IMR-90 (cell line): Measurements from ENCODE around the gene NCKIPSD. TPM values are rescaled to one million over a fixed set of nuclear protein-coding genes. Genes with fewer than 3 reads are reported as not detected.

Source experiments
- ATAC-seq: fragments of 200-7000 bp; cut with Tn5 transposase; 2 replicates; pipeline ENCODE4 v1.9.1; 2020; ENCODE audit warnings: low read depth, mild to moderate bottlenecking, moderate library complexity
- BruUV-seq: library from RNA; stranded (reverse); fragments of 400-500 nt; replicated peaks from 2 replicates; lab custom pipeline; 2021; lab: Mats Ljungman, UMichigan
- CTCF ChIA-PET: fragments of 300-600 bp; formaldehyde crosslinking; extraction: SDS; loops from one replicate; lab custom pipeline; 2021; ENCODE audit warnings: antibody characterized with exemption; lab: Yijun Ruan, JAX
- POLR2A ChIA-PET: fragments of 300-600 bp; sonication (Branson Sonifier 250); formaldehyde crosslinking; loops from one replicate; lab custom pipeline; 2022; ENCODE audit warnings: antibody characterized with exemption; ENCODE audit not compliant: unreplicated experiment; lab: Charles Lee
- DNase-seq: peaks from one replicate; pipeline ENCODE4 v3.0.0; 2013
- H2AFZ ChIP-seq: replicated peaks from 2 replicates; pipeline ENCODE3; 2013; ENCODE audit warnings: low read length, mild to moderate bottlenecking; ENCODE audit not compliant: poor library complexity
- H2AK5ac ChIP-seq: 2 replicates; pipeline ENCODE4 v1.6.1; 2013; ENCODE audit warnings: low read depth, low read length, inconsistent platforms
- H2AK9ac ChIP-seq: replicated peaks from 2 replicates; pipeline ENCODE3; 2013; ENCODE audit warnings: mild to moderate bottlenecking, low read depth, low read length, moderate library complexity; ENCODE audit not compliant: poor library complexity
- H2BK120ac ChIP-seq: 2 replicates; pipeline ENCODE4 v1.6.1; 2013; ENCODE audit warnings: low read depth, low read length, inconsistent platforms
- H2BK15ac ChIP-seq: 3 replicates; pipeline ENCODE4 v1.6.1; 2013; ENCODE audit warnings: low read depth, low read length, inconsistent platforms
- H2BK20ac ChIP-seq: 2 replicates; pipeline ENCODE4 v1.6.1; 2013; ENCODE audit warnings: low read depth, mild to moderate bottlenecking, inconsistent platforms, low read length, moderate library complexity
- H2BK5ac ChIP-seq: 2 replicates; pipeline ENCODE4 v1.6.1; 2013; ENCODE audit warnings: mild to moderate bottlenecking, low read depth, low read length, inconsistent platforms; ENCODE audit not compliant: poor library complexity, severe bottlenecking
- H3K14ac ChIP-seq: replicated peaks from 2 replicates; pipeline ENCODE4 v1.6.1; 2013; ENCODE audit warnings: low read depth, low read length, inconsistent platforms
- H3K18ac ChIP-seq: 2 replicates; pipeline ENCODE4 v1.6.1; 2013; ENCODE audit warnings: low read depth, low read length, control low read depth
- H3K23ac ChIP-seq: 2 replicates; pipeline ENCODE4 v1.6.1; 2013; ENCODE audit warnings: low read depth, low read length, inconsistent platforms
- H3K27ac ChIP-seq: 2 replicates; pipeline ENCODE4 v1.5.1; 2013; ENCODE audit warnings: mild to moderate bottlenecking, control low read depth, low read length; ENCODE audit not compliant: insufficient read depth
- H3K27me3 ChIP-seq: 2 replicates; pipeline ENCODE4 v1.6.1; 2013; ENCODE audit warnings: low read length; ENCODE audit not compliant: control insufficient read depth, insufficient read depth
- H3K36me3 ChIP-seq: 2 replicates; pipeline ENCODE4 v1.6.1; 2013; ENCODE audit warnings: low read length, mixed read lengths; ENCODE audit not compliant: control insufficient read depth, insufficient read depth
- H3K4ac ChIP-seq: 2 replicates; pipeline ENCODE4 v1.6.1; 2013; ENCODE audit warnings: low read depth, low read length, inconsistent platforms
- H3K4me1 ChIP-seq: 2 replicates; pipeline ENCODE4 v1.6.1; 2013; ENCODE audit warnings: low read length, mixed read lengths; ENCODE audit not compliant: control insufficient read depth, insufficient read depth
- H3K4me2 ChIP-seq: 2 replicates; pipeline ENCODE4 v1.6.1; 2013; ENCODE audit warnings: low read depth, mild to moderate bottlenecking, control low read depth, low read length, moderate library complexity
- H3K4me3 ChIP-seq: 2 replicates; pipeline ENCODE4 v1.5.1; 2013; ENCODE audit warnings: low read depth, mild to moderate bottlenecking, control low read depth, low read length, moderate library complexity; ENCODE audit not compliant: insufficient read depth
- H3K56ac ChIP-seq: 2 replicates; pipeline ENCODE4 v1.6.1; 2013; ENCODE audit warnings: low read length, inconsistent platforms; ENCODE audit not compliant: insufficient read depth; ENCODE audit errors: extremely low read depth
- H3K79me1 ChIP-seq, 2 experiments: 2 replicates each; pipeline ENCODE4 v1.6.1; 2013; ENCODE audit warnings: low read length in 2 of 2, inconsistent platforms in 1 of 2, low read depth in 1 of 2
- H3K9ac ChIP-seq: 2 replicates; pipeline ENCODE4 v1.6.1; 2013; ENCODE audit warnings: low read depth, low read length, control low read depth
- H3K9me1 ChIP-seq: 2 replicates; pipeline ENCODE4 v1.6.1; 2013; ENCODE audit warnings: low read length, inconsistent platforms; ENCODE audit not compliant: insufficient read depth
- H3K9me3 ChIP-seq: 2 replicates; pipeline ENCODE4 v1.6.1; 2013; ENCODE audit warnings: low read length; ENCODE audit not compliant: control insufficient read depth, insufficient read depth
- H4K20me1 ChIP-seq: 2 replicates; pipeline ENCODE4 v1.6.1; 2013; ENCODE audit warnings: low read length, inconsistent platforms; ENCODE audit not compliant: insufficient read depth
- H4K5ac ChIP-seq: 2 replicates; pipeline ENCODE4 v1.6.1; 2013; ENCODE audit warnings: mild to moderate bottlenecking, low read depth, low read length, control low read depth
- H4K8ac ChIP-seq, 2 experiments: 2 replicates each; pipeline ENCODE4 v1.6.1; 2013; ENCODE audit warnings: low read depth in 2 of 2, low read length in 2 of 2, control low read depth in 1 of 2, inconsistent platforms in 1 of 2
- H4K91ac ChIP-seq: 2 replicates; pipeline ENCODE4 v1.6.1; 2013; ENCODE audit warnings: low read depth, low read length, inconsistent platforms; ENCODE audit not compliant: insufficient read depth
- BHLHE40 ChIP-seq: fragments of 150-350 bp; IDR thresholded peaks from 2 replicates; pipeline ENCODE4 v1.6.1; 2016; ENCODE audit warnings: mild to moderate bottlenecking, low read depth, low read length
- CEBPB ChIP-seq: IDR thresholded peaks from 2 replicates; pipeline ENCODE4 v1.6.1; 2012; ENCODE audit warnings: low read depth, low read length, improper control_type of control experiment
- CHD1 ChIP-seq: IDR thresholded peaks from 2 replicates; pipeline ENCODE4 v1.6.1; 2012; ENCODE audit warnings: low read depth, low read length, improper control_type of control experiment
- FOS ChIP-seq: fragments of 150-350 bp; IDR thresholded peaks from 2 replicates; pipeline ENCODE4 v1.6.1; 2016; ENCODE audit warnings: low read depth, low read length
- MAFK ChIP-seq: IDR thresholded peaks from 2 replicates; pipeline ENCODE4 v1.6.1; 2012; ENCODE audit warnings: low read depth, low read length, improper control_type of control experiment
- MAZ ChIP-seq: IDR thresholded peaks from 2 replicates; pipeline ENCODE4 v1.6.1; 2012; ENCODE audit warnings: low read depth, mild to moderate bottlenecking, low read length, improper control_type of control experiment, moderate library complexity, borderline replicate concordance
- MXI1 ChIP-seq: IDR thresholded peaks from 2 replicates; pipeline ENCODE4 v1.6.1; 2012; ENCODE audit warnings: low read depth, mild to moderate bottlenecking, low read length, moderate library complexity, borderline replicate concordance
- NFE2L2 ChIP-seq: fragments of 150-350 bp; IDR thresholded peaks from 2 replicates; pipeline ENCODE4 v1.6.1; 2016; ENCODE audit warnings: low read depth, mild to moderate bottlenecking, low read length
- POLR2A ChIP-seq: IDR thresholded peaks from 2 replicates; pipeline ENCODE4 v1.6.1; 2012; ENCODE audit warnings: mild to moderate bottlenecking, low read depth, low read length
- RAD21 ChIP-seq: IDR thresholded peaks from 2 replicates; pipeline ENCODE4 v1.6.1; 2012; ENCODE audit warnings: low read length, improper control_type of control experiment
- RCOR1 ChIP-seq: IDR thresholded peaks from 2 replicates; pipeline ENCODE4 v1.6.1; 2012; ENCODE audit warnings: mild to moderate bottlenecking, low read length, improper control_type of control experiment; ENCODE audit not compliant: insufficient replicate concordance
- RFX5 ChIP-seq: IDR thresholded peaks from 2 replicates; pipeline ENCODE4 v1.8.0; 2012; ENCODE audit warnings: low read depth, mild to moderate bottlenecking, low read length, moderate library complexity
- SMC3 ChIP-seq: fragments of 150-350 bp; IDR thresholded peaks from 2 replicates; pipeline ENCODE4 v1.6.1; 2016; ENCODE audit warnings: low read depth, mild to moderate bottlenecking, antibody characterized with exemption, low read length, moderate library complexity
- WGBS, 2 experiments: methylation state at CpG; one replicate each; pipeline versions ENCODE4 v1.1.5 to v1.1.7; 2013; ENCODE audit warnings: missing lambda C conversion rate in 2 of 2; ENCODE audit not compliant: insufficient read length in 1 of 2; ENCODE audit errors: extremely low coverage in 2 of 2; 5-methylcytosine and 5-hydroxymethylcytosine counted together
- dilution Hi-C: fragments of 300-500 bp; cut with HindIII; formaldehyde crosslinking; loops from one replicate; pipeline ENCODE4 v1.14.3; 2018; ENCODE audit warnings: low sequenced_read_pairs; ENCODE audit not compliant: unreplicated experiment
- in situ Hi-C: fragments of 300-500 bp; cut with MboI; formaldehyde crosslinking; loops from 3 replicates; pipeline ENCODE4 v1.14.3; 2019; ENCODE audit warnings: low sequenced_read_pairs, inconsistent platforms, mixed read lengths
- intact Hi-C: fragments of 100-400 bp; cut with micrococcal nuclease; formaldehyde crosslinking; loops from 2 replicates; pipeline ENCODE4 v1.10.0; 2022
- polyA plus RNA-seq, 3 experiments: library from polyadenylated mRNA; depleted of rRNA; stranded (reverse); fragments of >200 nt; gene quantifications; 2 replicates each; pipeline ENCODE4 v1.2.3, GENCODE V29; 2012; ENCODE audit warnings: low replicate concordance in 1 of 3
- total RNA-seq: library from RNA; depleted of rRNA; stranded (reverse); fragments of >200 nt; gene quantifications from 2 replicates; pipeline ENCODE4 v1.2.3, GENCODE V29; 2012
- TF ChIP-seq, protein P1 (sequence below): fragments of 150-350 bp; IDR thresholded peaks from 2 replicates; pipeline ENCODE4 v1.6.1; 2016; ENCODE audit warnings: low read depth, mild to moderate bottlenecking, low read length, moderate library complexity, borderline replicate concordance
- TF ChIP-seq, protein P2 (sequence below): conservative IDR thresholded peaks from 2 replicates; pipeline ENCODE4 v1.5.1; 2012; ENCODE audit warnings: mild to moderate bottlenecking, low read depth, low read length, improper control_type of control experiment
- TF ChIP-seq, protein P3 (sequence below): fragments of 150-350 bp; IDR thresholded peaks from 2 replicates; pipeline ENCODE4 v1.6.1; 2017; ENCODE audit warnings: mild to moderate bottlenecking, antibody characterized with exemption, low read length, low read depth

Gene NCKIPSD
- total and polyA plus RNA-seq, 2 of the 4 experiments (the other 2 are of a cell fraction): 21.0 to 38.3 TPM

DNA sequence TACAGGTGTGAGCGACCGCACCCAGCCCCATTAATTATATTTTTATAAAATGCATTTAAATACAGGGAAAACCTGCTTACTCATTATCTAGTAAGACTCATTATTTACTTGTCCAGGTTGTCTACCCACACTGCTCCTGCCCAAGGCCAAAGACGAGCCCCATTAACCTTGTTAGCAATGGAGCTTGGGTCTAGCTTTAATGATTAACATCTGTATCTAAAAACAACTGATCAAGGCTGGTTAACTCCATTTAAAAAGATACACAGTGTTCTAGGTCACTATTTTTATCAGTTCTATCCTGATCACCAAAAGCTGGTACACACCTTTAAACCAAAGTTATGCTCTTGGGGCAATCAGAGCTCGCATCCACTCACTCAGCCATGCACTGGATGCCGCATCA, 10.4 kb upstream of the NCKIPSD start:
- no peak overlapping the region for H3K4me2 ChIP-seq
- dilution Hi-C loops: no loop called here
- H4K20me1 ChIP-seq: peaks cover 85% of the 10 kb centered on the region

More for the DNA sequence above, 10.4 kb upstream of the NCKIPSD start:
- H2AFZ ChIP-seq: no peak overlapping the region
- no peak overlapping the region for H3K18ac ChIP-seq
- H2BK5ac ChIP-seq: no peak overlapping the region
- no peak overlapping the region for H4K91ac ChIP-seq
- H3K23ac ChIP-seq: no peak overlapping the region; the same call in 1 of the 2 replicates
- H3K4me3 ChIP-seq: no peak overlapping the region
- peaks cover 29% of the 10 kb centered on the region for H3K4me1 ChIP-seq
- TF ChIP-seq MAFK (no peak), CEBPB (no peak), SMC3 (no peak), RAD21 (no peak), BHLHE40 (no peak), MAZ (no peak), POLR2A (no peak), FOS (no peak), RFX5 (no peak), RCOR1 (no peak), CHD1 (no peak), MXI1 (no peak), NFE2L2 (no peak)
- TF ChIP-seq, protein P1, sequence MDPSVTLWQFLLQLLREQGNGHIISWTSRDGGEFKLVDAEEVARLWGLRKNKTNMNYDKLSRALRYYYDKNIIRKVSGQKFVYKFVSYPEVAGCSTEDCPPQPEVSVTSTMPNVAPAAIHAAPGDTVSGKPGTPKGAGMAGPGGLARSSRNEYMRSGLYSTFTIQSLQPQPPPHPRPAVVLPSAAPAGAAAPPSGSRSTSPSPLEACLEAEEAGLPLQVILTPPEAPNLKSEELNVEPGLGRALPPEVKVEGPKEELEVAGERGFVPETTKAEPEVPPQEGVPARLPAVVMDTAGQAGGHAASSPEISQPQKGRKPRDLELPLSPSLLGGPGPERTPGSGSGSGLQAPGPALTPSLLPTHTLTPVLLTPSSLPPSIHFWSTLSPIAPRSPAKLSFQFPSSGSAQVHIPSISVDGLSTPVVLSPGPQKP: no peak
- TF ChIP-seq, protein P2, sequence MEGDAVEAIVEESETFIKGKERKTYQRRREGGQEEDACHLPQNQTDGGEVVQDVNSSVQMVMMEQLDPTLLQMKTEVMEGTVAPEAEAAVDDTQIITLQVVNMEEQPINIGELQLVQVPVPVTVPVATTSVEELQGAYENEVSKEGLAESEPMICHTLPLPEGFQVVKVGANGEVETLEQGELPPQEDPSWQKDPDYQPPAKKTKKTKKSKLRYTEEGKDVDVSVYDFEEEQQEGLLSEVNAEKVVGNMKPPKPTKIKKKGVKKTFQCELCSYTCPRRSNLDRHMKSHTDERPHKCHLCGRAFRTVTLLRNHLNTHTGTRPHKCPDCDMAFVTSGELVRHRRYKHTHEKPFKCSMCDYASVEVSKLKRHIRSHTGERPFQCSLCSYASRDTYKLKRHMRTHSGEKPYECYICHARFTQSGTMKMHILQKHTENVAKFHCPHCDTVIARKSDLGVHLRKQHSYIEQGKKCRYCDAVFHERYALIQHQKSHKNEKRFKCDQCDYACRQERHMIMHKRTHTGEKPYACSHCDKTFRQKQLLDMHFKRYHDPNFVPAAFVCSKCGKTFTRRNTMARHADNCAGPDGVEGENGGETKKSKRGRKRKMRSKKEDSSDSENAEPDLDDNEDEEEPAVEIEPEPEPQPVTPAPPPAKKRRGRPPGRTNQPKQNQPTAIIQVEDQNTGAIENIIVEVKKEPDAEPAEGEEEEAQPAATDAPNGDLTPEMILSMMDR: no peak
- TF ChIP-seq, protein P3, sequence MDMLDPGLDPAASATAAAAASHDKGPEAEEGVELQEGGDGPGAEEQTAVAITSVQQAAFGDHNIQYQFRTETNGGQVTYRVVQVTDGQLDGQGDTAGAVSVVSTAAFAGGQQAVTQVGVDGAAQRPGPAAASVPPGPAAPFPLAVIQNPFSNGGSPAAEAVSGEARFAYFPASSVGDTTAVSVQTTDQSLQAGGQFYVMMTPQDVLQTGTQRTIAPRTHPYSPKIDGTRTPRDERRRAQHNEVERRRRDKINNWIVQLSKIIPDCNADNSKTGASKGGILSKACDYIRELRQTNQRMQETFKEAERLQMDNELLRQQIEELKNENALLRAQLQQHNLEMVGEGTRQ: no peak
- H3K27me3 ChIP-seq: no peaks in the 10 kb centered on the region
- no peak overlapping the region for H4K8ac ChIP-seq
- no peak overlapping the region for H2AK5ac ChIP-seq
- no peak overlapping the region for H2BK120ac ChIP-seq
- H3K9me1 ChIP-seq: peaks cover 27% of the 10 kb centered on the region
- no peak overlapping the region for H3K56ac ChIP-seq
- no peak overlapping the region for H3K27ac ChIP-seq
- H3K14ac ChIP-seq: no peak overlapping the region
- WGBS, 2 experiments: 100% methylated on average over 1 of the region's 5 CpGs; no CpG with 5 or more reads in 1 of the 2 experiments
- no peak overlapping the region for H4K5ac ChIP-seq
- H2AK9ac ChIP-seq: no peak overlapping the region
- ATAC-seq (no peak), DNase-seq (no peak)
- BruUV-seq: no TSS peak
- H3K36me3 ChIP-seq: peaks cover 50% of the 10 kb centered on the region
- H3K79me1 ChIP-seq: peaks cover 41 to 82% of the 10 kb centered on the region in 2 experiments
- H2BK20ac ChIP-seq: no peak overlapping the region
- in situ Hi-C loops: no loop called here
- H3K4ac ChIP-seq: no peak overlapping the region
- no peak overlapping the region for H2BK15ac ChIP-seq
- no peaks in the 10 kb centered on the region for H3K9me3 ChIP-seq
- intact Hi-C loops: no loop called here
- POLR2A ChIA-PET: no interaction called here
- H3K9ac ChIP-seq: no peak overlapping the region
- CTCF ChIA-PET: interaction anchor here (2.5 kb wide), 1 partner anchor 44 kb away, joined by 7 read pairs; no protein-coding TSS in a partner anchor
